Endothelial cell of umbilical vein (primary cell): ENCODE measurements around the gene ZSWIM5. TPM values are rescaled to one million over a fixed set of nuclear protein-coding genes. Genes with fewer than 3 reads are reported as not detected.

Experiments
- BruUV-seq: library from RNA; stranded (reverse); fragments of 400-500 nt; replicated peaks from 2 replicates; lab custom pipeline; 2021; lab: Mats Ljungman, UMichigan
- CTCF ChIA-PET: fragments of 300-600, 350-600 bp; sonication (Branson Sonifier 250); formaldehyde crosslinking; loops from one replicate; lab custom pipeline; 2021; ENCODE audit warnings: antibody characterized with exemption, inconsistent platforms; lab: Charles Lee
- POLR2A ChIA-PET: fragments of 300-600, 350-600 bp; sonication (Branson Sonifier 250); formaldehyde crosslinking; loops from one replicate; lab custom pipeline; 2021; ENCODE audit warnings: antibody characterized with exemption, inconsistent platforms; lab: Charles Lee
- DNase-seq: peaks from one replicate; pipeline ENCODE4 v3.0.0-alpha.2; 2011; ENCODE audit warnings: low read depth, low spot score
- FAIRE-seq: peaks from 2 replicates; lab custom pipeline; 2011; peaks lifted over from hg19 to GRCh38; lab: Jason Lieb, UNC
- H2AFZ ChIP-seq: 2 replicates; pipeline ENCODE4 v1.6.0; 2012; ENCODE audit warnings: low read depth, low read length, control low read depth, inconsistent platforms
- H3K27ac ChIP-seq: 2 replicates; pipeline ENCODE4 v1.5.1; 2011; ENCODE audit warnings: low read depth, mild to moderate bottlenecking, control low read depth, low read length, moderate library complexity; ENCODE audit not compliant: insufficient read depth
- H3K27me3 ChIP-seq, 2 experiments: 2 replicates each; pipeline versions ENCODE4 v1.6.0 to v1.6.1; 2011; ENCODE audit warnings: low read length in 2 of 2, mixed read lengths in 1 of 2; ENCODE audit not compliant: control insufficient read depth in 2 of 2, insufficient read depth in 2 of 2
- H3K36me3 ChIP-seq, 2 experiments: 2 replicates in 1 of 2; 3 replicates in 1 of 2; pipeline ENCODE4 v1.5.1; 2011; ENCODE audit warnings: low read length in 2 of 2, mild to moderate bottlenecking in 1 of 2, moderate library complexity in 1 of 2; ENCODE audit not compliant: control insufficient read depth in 2 of 2, insufficient read depth in 2 of 2; ENCODE audit errors: extremely low read depth in 1 of 2
- H3K4me1 ChIP-seq: 3 replicates; pipeline ENCODE4 v1.5.1; 2011; ENCODE audit warnings: mild to moderate bottlenecking, low read length; ENCODE audit not compliant: control insufficient read depth, insufficient read depth; ENCODE audit errors: extremely low read depth
- H3K4me2 ChIP-seq: 2 replicates; pipeline ENCODE4 v1.6.1; 2011; ENCODE audit warnings: low read length, control low read depth, mixed read lengths; ENCODE audit not compliant: insufficient read depth
- H3K4me3 ChIP-seq, 3 experiments: fragments of 200-600 bp in 1 of 3; sonication (generic), shearing (Covaris generic) in 1 of 3; replicated peaks in 1 of 3; 2 replicates each; pipeline ENCODE4 v1.5.1; 2011 to 2016; ENCODE audit warnings: control low read depth in 3 of 3, low read length in 3 of 3, mild to moderate bottlenecking in 2 of 3, inconsistent platforms in 1 of 3, low read depth in 1 of 3, moderate library complexity in 1 of 3; ENCODE audit not compliant: insufficient read depth in 1 of 3
- H3K79me2 ChIP-seq: 2 replicates; pipeline ENCODE4 v1.6.0; 2012; ENCODE audit warnings: low read length, inconsistent platforms; ENCODE audit not compliant: control insufficient read depth, insufficient read depth
- H3K9ac ChIP-seq: replicated peaks from 2 replicates; pipeline ENCODE3; 2011; ENCODE audit warnings: low read length, control low read depth; ENCODE audit not compliant: insufficient read depth; ENCODE audit errors: extremely low read depth
- H3K9me1 ChIP-seq: replicated peaks from 3 replicates; pipeline ENCODE4 v1.6.0; 2011; ENCODE audit warnings: mild to moderate bottlenecking, low read length; ENCODE audit not compliant: control insufficient read depth, insufficient read depth; ENCODE audit errors: extremely low read depth
- H3K9me3 ChIP-seq: replicated peaks from 2 replicates; pipeline ENCODE4 v1.5.1; 2012; ENCODE audit warnings: low read length, inconsistent platforms; ENCODE audit not compliant: control insufficient read depth, insufficient read depth
- H4K20me1 ChIP-seq: replicated peaks from 2 replicates; pipeline ENCODE3; 2011; ENCODE audit warnings: mild to moderate bottlenecking, low read length; ENCODE audit not compliant: control insufficient read depth, insufficient read depth; ENCODE audit errors: extremely low read depth
- FOS ChIP-seq: IDR thresholded peaks from 2 replicates; pipeline ENCODE4 v1.6.1; 2011; ENCODE audit warnings: mild to moderate bottlenecking, low read length, moderate library complexity, borderline replicate concordance; ENCODE audit not compliant: insufficient read depth
- GATA2 ChIP-seq: IDR thresholded peaks from 2 replicates; pipeline ENCODE4 v1.7.0; 2011; ENCODE audit warnings: low read depth, mild to moderate bottlenecking, moderate library complexity, mixed read lengths, low read length; ENCODE audit not compliant: insufficient read length, insufficient read depth
- JUN ChIP-seq: IDR thresholded peaks from 2 replicates; pipeline ENCODE4 v1.6.1; 2011; ENCODE audit warnings: borderline replicate concordance, low read depth; ENCODE audit not compliant: insufficient read length, insufficient read depth
- MYC ChIP-seq: IDR thresholded peaks from one replicate; pipeline ENCODE4 v1.6.1; 2011; ENCODE audit warnings: mild to moderate bottlenecking, low read depth, low read length
- POLR2A ChIP-seq: IDR thresholded peaks from 2 replicates; pipeline ENCODE4 v1.6.1; 2012; ENCODE audit warnings: low read depth, mild to moderate bottlenecking, control low read depth, low read length
- dilution Hi-C: fragments of 300-500 bp; cut with MboI; formaldehyde crosslinking; loops from one replicate; pipeline ENCODE4 v1.15.0; 2019; ENCODE audit warnings: low sequenced_read_pairs; ENCODE audit not compliant: extremely low pct_ligation_motif_present
- intact Hi-C: fragments of 100-400 bp; cut with micrococcal nuclease; formaldehyde crosslinking; loops from one replicate; pipeline ENCODE4 v1.10.0; 2022
- polyA plus RNA-seq, 4 experiments: library from polyadenylated mRNA; depleted of rRNA in 3 of 4; stranded (reverse) in 3 of 4; unstranded in 1 of 4; fragments of >200 nt; gene quantifications; 2 replicates each; pipeline versions ENCODE4 v1.2.1 to v1.2.3, GENCODE V29; 2011 to 2012; ENCODE audit warnings: missing spikeins in 1 of 4
- total RNA-seq: library from RNA; stranded (reverse); gene quantifications from 2 replicates; pipeline ENCODE4 v1.2.3, GENCODE V29; 2021
- TF ChIP-seq, protein P1 (sequence below): IDR thresholded peaks from 2 replicates; pipeline ENCODE4 v1.6.1; 2011; ENCODE audit not compliant: insufficient read depth, insufficient read length
- TF ChIP-seq, protein P2 (sequence below), 2 donors: IDR thresholded peaks; 1 replicate in 1 of 2; 2 replicates in 1 of 2; pipeline ENCODE4 v1.5.1; 2011; ENCODE audit warnings: low read length in 2 of 2, mild to moderate bottlenecking in 2 of 2, moderate library complexity in 2 of 2, control low read depth in 1 of 2, inconsistent platforms in 1 of 2, low read depth in 1 of 2; ENCODE audit not compliant: insufficient read depth in 1 of 2; ENCODE audit errors: extremely low read depth in 1 of 2

The ZSWIM5 gene
- total and polyA plus RNA-seq, 2 donors (not counting 3 experiments of a cell fraction or from before 2014, with no cell fraction given): 1.6 to 4.3 TPM

DNA sequence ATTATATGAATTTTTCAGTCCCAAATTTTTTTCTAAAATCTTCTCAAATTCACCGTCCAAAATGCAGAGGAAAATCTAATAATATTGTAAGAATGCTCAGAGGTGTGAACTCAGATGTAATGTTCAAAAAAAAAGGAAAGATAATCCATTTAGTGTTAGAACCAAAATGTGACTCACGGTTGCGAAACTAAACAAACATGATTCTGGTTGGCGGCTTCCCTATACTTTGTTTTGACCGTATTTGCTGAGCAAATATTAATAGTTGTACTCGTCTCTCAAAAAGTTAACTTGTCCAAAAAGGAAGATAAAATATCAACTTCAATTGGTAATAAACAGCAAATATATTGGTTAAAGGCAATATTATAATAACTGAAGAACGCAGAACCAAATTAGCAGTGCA is 34.4 kb downstream of the ZSWIM5 start:
- Histone ChIP-seq H3K79me2 (no peaks in the 10 kb centered on the region), H2AFZ (no peak overlapping the region), H3K9ac (no peak overlapping the region), H3K4me2 (no peak overlapping the region), H4K20me1 (no peaks in the 10 kb centered on the region), H3K27ac (no peak overlapping the region), H3K36me3 (no peaks in the 10 kb centered on the region), H3K4me3 (no peak overlapping the region), H3K9me1 (no peaks in the 10 kb centered on the region), H3K27me3 (no peaks in the 10 kb centered on the region), H3K4me1 (no peaks in the 10 kb centered on the region), H3K9me3 (no peaks in the 10 kb centered on the region)
- dilution Hi-C loops: no loop called here
- no peak for FAIRE-seq
- no peak for DNase-seq
- TF ChIP-seq, protein P1, sequence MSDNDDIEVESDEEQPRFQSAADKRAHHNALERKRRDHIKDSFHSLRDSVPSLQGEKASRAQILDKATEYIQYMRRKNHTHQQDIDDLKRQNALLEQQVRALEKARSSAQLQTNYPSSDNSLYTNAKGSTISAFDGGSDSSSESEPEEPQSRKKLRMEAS: no peak
- no peak for TF ChIP-seq POLR2A
- CTCF ChIA-PET: no interaction called here
- no TSS peak for BruUV-seq
- POLR2A ChIA-PET: no interaction called here
- intact Hi-C loops: no loop called here

DNA sequence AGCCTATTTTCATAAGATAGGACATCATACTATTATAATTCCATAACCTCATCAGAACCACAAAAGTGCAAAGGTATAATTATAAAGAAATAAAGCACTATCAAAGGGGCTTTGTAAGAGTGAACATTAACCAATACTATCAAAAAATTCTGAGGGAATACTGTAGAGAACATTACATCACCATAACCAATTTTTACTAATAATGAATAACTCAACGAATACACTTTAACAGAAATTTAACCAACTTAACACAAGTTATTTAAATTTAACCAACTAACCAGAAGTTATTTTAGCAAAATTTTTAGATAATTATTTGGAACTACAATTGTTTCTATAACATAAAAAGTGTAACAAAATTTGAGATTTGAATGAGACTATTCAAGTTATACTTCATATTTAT is 34.8 kb downstream of the ZSWIM5 start:
- Histone ChIP-seq H3K9me3 (no peaks in the 10 kb centered on the region), H3K9ac (no peak overlapping the region), H3K27me3 (no peaks in the 10 kb centered on the region), H2AFZ (no peak overlapping the region), H3K79me2 (no peaks in the 10 kb centered on the region), H3K27ac (no peak overlapping the region), H4K20me1 (no peaks in the 10 kb centered on the region), H3K4me2 (no peak overlapping the region), H3K9me1 (no peaks in the 10 kb centered on the region), H3K4me3 (no peak overlapping the region), H3K4me1 (no peaks in the 10 kb centered on the region), H3K36me3 (no peaks in the 10 kb centered on the region)
- dilution Hi-C loops (no loop called here), intact Hi-C loops (no loop called here)
- FAIRE-seq: no peak
- TF ChIP-seq FOS (no peak), MYC (no peak), JUN (no peak), POLR2A (no peak), GATA2 (no peak)
- TF ChIP-seq, protein P1: no peak
- TF ChIP-seq, protein P2, sequence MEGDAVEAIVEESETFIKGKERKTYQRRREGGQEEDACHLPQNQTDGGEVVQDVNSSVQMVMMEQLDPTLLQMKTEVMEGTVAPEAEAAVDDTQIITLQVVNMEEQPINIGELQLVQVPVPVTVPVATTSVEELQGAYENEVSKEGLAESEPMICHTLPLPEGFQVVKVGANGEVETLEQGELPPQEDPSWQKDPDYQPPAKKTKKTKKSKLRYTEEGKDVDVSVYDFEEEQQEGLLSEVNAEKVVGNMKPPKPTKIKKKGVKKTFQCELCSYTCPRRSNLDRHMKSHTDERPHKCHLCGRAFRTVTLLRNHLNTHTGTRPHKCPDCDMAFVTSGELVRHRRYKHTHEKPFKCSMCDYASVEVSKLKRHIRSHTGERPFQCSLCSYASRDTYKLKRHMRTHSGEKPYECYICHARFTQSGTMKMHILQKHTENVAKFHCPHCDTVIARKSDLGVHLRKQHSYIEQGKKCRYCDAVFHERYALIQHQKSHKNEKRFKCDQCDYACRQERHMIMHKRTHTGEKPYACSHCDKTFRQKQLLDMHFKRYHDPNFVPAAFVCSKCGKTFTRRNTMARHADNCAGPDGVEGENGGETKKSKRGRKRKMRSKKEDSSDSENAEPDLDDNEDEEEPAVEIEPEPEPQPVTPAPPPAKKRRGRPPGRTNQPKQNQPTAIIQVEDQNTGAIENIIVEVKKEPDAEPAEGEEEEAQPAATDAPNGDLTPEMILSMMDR (IDR thresholded peaks at IDR 0.05; ENCODE audit: extremely low read depth in 1 of 2, insufficient read depth in 1 of 2, low read depth in 1 of 2, low read length in 2 of 2): no peak
- ChIA-PET CTCF (no interaction called here), POLR2A (no interaction called here)
- BruUV-seq: no TSS peak
- no peak for DNase-seq
